Smooth muscle cell (in vitro differentiated cells): Measurements from ENCODE around the gene PBX4. TPM values are rescaled to one million over a fixed set of nuclear protein-coding genes. Genes with fewer than 3 reads are reported as not detected.

Experiments
- DNase-seq: peaks from one replicate; lab custom pipeline; 2025; ENCODE audit not compliant: unreplicated experiment; lab: John Stamatoyannopoulos, UW
- H2AFZ ChIP-seq: fragments of 200-600 bp; sonication (generic); 2 replicates; pipeline ENCODE4 v1.6.0; 2016; ENCODE audit warnings: antibody characterized with exemption, low read depth, mild to moderate bottlenecking
- H3F3A ChIP-seq: fragments of 200-600 bp; sonication (generic); 2 replicates; pipeline ENCODE4 v1.6.0; 2017; ENCODE audit warnings: antibody characterized with exemption, low read depth
- H3K27ac ChIP-seq: fragments of 200-600 bp; sonication (generic); 2 replicates; pipeline ENCODE4 v1.5.1; 2016; ENCODE audit warnings: low read depth, mild to moderate bottlenecking
- H3K27me3 ChIP-seq: fragments of 200-600 bp; sonication (generic); 2 replicates; pipeline ENCODE4 v1.6.1; 2016; ENCODE audit warnings: low read depth, mild to moderate bottlenecking
- H3K36me3 ChIP-seq: fragments of 200-600 bp; sonication (generic); 2 replicates; pipeline ENCODE4 v1.5.1; 2016; ENCODE audit warnings: low read depth
- H3K4me1 ChIP-seq: fragments of 200-600 bp; sonication (generic); 2 replicates; pipeline ENCODE4 v1.5.1; 2016; ENCODE audit warnings: low read depth
- H3K4me2 ChIP-seq: fragments of 200-600 bp; sonication (generic); 2 replicates; pipeline ENCODE4 v1.6.0; 2016; ENCODE audit warnings: mild to moderate bottlenecking
- H3K4me3 ChIP-seq: fragments of 200-600 bp; sonication (generic); 2 replicates; pipeline ENCODE4 v1.5.1; 2016; ENCODE audit warnings: mild to moderate bottlenecking
- H3K79me2 ChIP-seq: fragments of 200-600 bp; sonication (generic); 2 replicates; pipeline ENCODE4 v1.6.0; 2016; ENCODE audit warnings: low read depth, mild to moderate bottlenecking
- H3K9ac ChIP-seq: fragments of 200-600 bp; sonication (generic); 2 replicates; pipeline ENCODE4 v1.6.0; 2016; ENCODE audit warnings: low read depth
- H3K9me3 ChIP-seq: fragments of 200-600 bp; sonication (generic); replicated peaks from 2 replicates; pipeline ENCODE4 v1.5.1; 2016; ENCODE audit warnings: low read depth
- H4K20me1 ChIP-seq: fragments of 200-600 bp; sonication (generic); 2 replicates; pipeline ENCODE4 v1.6.0; 2016; ENCODE audit warnings: low read depth
- WGBS: methylation state at CpG from one replicate; pipeline ENCODE4 v1.1.7; 2016; ENCODE audit warnings: low lambda C conversion rate; 5-methylcytosine and 5-hydroxymethylcytosine counted together
- polyA plus RNA-seq: library from polyadenylated mRNA; unstranded; fragments of >200 nt; fragmentation: Nextera tagmentation; extraction: Ambion mirVana; gene quantifications from 2 replicates; pipeline ENCODE4 v1.2.1, GENCODE V29; 2016
- total RNA-seq: library from RNA; depleted of rRNA; stranded (reverse); fragments of >200 nt; gene quantifications from 2 replicates; pipeline ENCODE4 v1.2.3, GENCODE V29; 2014
- TF ChIP-seq, protein P1 (sequence below): fragments of 200-600 bp; sonication (generic); IDR thresholded peaks from 2 replicates; pipeline ENCODE4 v1.5.1; 2017; ENCODE audit warnings: borderline replicate concordance, mild to moderate bottlenecking, antibody characterized with exemption; ENCODE audit not compliant: insufficient read depth, poor library complexity, severe bottlenecking

The PBX4 gene
- total and polyA plus RNA-seq, 2 experiments from 2014 or later: 1.7 to 2.5 TPM

DNA sequence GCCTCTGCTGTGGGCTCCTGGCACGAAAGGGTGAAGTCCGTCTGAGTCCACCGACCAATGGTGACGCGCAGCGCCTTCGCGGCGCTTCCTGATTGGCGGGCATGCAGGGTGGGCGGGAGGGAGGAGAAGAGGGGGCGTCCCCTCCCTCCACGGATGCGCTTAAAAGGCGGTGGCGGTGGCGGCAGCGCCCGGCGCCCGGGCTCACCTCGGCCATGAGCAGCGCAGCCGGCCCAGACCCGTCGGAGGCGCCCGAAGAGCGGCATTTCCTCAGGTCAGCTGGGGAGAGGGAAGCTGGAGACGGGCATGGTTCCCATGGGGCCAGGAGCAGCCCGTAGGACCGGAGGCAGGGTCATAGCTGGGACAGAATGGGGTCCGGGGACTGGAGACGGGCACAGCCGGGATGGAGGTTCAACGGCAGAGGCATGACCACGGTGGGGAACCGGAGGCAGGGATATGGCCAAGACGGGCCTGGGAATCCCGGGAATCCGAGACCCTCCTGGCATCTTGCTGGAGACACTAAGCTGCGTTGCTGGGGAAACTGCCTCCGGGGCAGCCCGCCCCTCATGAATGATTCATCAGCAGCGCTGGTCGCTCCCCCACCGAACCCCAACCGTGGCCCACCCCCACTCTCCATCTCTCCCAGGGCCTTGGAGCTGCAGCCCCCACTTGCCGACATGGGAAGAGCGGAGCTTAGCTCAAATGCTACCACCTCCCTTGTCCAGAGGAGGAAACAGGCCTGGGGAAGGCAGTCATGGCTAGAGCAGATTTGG, 89.6 kb downstream of the PBX4 start, which contains the start of gene YJEFN3:
Gene YJEFN3 (plus strand): TSS at position 191 of the 770 bp plus-strand sequence. CDS start 22 bp downstream, at position 213.
- Histone ChIP-seq H3K9me3 (no peaks in the 10 kb centered on the region), H3K4me1 (no peaks in the 10 kb centered on the region), H3K79me2 (peaks cover 6% of the 10 kb centered on the region), H2AFZ (no peak within 1 kb of the TSS), H3K27me3 (no peaks in the 10 kb centered on the region), H3K4me2 (no peak within 1 kb of the TSS), H3F3A (no peaks in the 10 kb centered on the region), H3K36me3 (no peaks in the 10 kb centered on the region), H4K20me1 (peaks cover 41% of the 10 kb centered on the region), H3K4me3 (no peak within 1 kb of the TSS), H3K27ac (no peak within 1 kb of the TSS), H3K9ac (no peak within 1 kb of the TSS)
- TF ChIP-seq, protein P1, sequence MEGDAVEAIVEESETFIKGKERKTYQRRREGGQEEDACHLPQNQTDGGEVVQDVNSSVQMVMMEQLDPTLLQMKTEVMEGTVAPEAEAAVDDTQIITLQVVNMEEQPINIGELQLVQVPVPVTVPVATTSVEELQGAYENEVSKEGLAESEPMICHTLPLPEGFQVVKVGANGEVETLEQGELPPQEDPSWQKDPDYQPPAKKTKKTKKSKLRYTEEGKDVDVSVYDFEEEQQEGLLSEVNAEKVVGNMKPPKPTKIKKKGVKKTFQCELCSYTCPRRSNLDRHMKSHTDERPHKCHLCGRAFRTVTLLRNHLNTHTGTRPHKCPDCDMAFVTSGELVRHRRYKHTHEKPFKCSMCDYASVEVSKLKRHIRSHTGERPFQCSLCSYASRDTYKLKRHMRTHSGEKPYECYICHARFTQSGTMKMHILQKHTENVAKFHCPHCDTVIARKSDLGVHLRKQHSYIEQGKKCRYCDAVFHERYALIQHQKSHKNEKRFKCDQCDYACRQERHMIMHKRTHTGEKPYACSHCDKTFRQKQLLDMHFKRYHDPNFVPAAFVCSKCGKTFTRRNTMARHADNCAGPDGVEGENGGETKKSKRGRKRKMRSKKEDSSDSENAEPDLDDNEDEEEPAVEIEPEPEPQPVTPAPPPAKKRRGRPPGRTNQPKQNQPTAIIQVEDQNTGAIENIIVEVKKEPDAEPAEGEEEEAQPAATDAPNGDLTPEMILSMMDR: no peak
- WGBS: 79% methylated on average over 47 of the region's 50 CpGs
- DNase-seq: no peak

DNA sequence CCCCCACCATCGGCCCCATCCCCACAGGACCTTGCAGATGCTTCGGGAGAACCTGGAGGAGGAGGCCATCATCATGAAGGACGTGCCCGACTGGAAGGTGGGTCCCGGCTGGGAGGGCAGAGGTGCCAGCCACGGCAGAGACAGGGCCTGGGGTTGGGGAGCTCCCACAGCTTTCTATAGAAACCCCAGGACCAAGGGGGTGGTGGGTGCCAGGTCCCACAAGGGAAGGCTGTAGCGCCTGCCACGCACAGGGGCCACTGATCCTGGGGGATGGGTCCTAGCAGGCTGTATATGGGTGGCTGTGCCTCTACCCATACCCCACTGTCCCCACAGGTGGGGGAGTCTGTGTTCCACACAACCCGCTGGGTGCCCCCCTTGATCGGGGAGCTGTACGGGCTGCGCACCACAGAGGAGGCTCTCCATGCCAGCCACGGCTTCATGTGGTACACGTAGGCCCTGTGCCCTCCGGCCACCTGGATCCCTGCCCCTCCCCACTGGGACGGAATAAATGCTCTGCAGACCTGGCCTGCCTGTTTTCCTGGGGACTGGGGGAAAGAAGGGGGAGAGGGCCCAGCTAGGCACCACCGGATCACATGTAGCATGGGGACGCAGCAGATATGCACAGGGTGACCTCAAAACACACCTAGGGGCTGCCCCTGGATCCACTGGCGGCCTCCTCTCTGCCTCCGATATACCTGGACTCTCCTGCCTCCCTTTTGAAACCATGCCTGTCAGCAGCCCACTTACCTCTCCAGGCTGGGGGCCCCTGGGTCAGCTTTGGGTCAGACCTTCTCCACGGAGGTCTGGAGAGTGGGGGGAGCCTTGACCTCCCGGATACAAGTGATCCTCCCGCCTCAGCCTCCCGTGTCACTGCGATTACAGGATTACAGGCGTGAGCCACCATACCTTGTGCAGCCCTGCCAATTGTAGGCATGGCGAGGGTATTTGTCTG, 90.5 kb downstream of the PBX4 start:
- no peaks in the 10 kb centered on the region for H3K4me1 ChIP-seq
- no peaks in the 10 kb centered on the region for H3F3A ChIP-seq
- TF ChIP-seq, protein P1: no peak
- no peak overlapping the region for H3K4me2 ChIP-seq
- WGBS: 95% methylated on average over 25 of the region's 27 CpGs
- peaks cover 51% of the 10 kb centered on the region for H4K20me1 ChIP-seq
- peaks cover 14% of the 10 kb centered on the region for H3K79me2 ChIP-seq
- H3K27me3 ChIP-seq: no peaks in the 10 kb centered on the region
- H3K27ac ChIP-seq: no peak overlapping the region
- no peak overlapping the region for H3K9ac ChIP-seq
- H3K4me3 ChIP-seq: no peak overlapping the region
- DNase-seq: no peak
- no peaks in the 10 kb centered on the region for H3K36me3 ChIP-seq
- no peaks in the 10 kb centered on the region for H3K9me3 ChIP-seq
- H2AFZ ChIP-seq: no peak overlapping the region

DNA sequence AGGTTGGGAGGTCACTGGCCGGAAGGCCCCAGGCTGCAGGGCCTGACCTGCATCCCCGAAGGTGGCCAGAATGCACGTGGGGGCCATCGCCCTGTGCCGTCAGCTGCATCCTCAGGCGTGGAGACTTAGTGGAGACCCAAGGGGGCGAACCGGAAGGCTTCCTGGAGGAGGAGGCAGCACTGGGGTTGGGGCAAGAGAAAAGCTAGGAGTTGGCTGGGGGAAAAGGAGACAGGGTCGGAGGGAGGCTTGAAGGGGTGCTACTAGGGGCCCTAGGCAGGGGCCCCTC, 91.2 kb downstream of the PBX4 start:
- H3K4me3 ChIP-seq: no peak overlapping the region
- H3K79me2 ChIP-seq: peaks cover 20% of the 10 kb centered on the region
- no peak for DNase-seq
- H3K27me3 ChIP-seq: no peaks in the 10 kb centered on the region
- TF ChIP-seq, protein P1: no peak
- H3K9me3 ChIP-seq: no peaks in the 10 kb centered on the region
- peaks cover 57% of the 10 kb centered on the region for H4K20me1 ChIP-seq
- H3K36me3 ChIP-seq: no peaks in the 10 kb centered on the region
- WGBS: 98% methylated on average over 8 of the region's 9 CpGs
- no peak overlapping the region for H3K27ac ChIP-seq
- no peak overlapping the region for H3K4me2 ChIP-seq
- H3K9ac ChIP-seq: no peak overlapping the region
- H3K4me1 ChIP-seq: no peaks in the 10 kb centered on the region
- no peaks in the 10 kb centered on the region for H3F3A ChIP-seq
- H2AFZ ChIP-seq: no peak overlapping the region
